ENCODE measurements around the gene MGAT4B. TPM values are rescaled to one million over a fixed set of nuclear protein-coding genes. Genes with fewer than 3 reads are reported as not detected.

The MGAT4B gene
- total RNA-seq = 82.0 and 88.6 TPM in 2 replicates

DNA sequence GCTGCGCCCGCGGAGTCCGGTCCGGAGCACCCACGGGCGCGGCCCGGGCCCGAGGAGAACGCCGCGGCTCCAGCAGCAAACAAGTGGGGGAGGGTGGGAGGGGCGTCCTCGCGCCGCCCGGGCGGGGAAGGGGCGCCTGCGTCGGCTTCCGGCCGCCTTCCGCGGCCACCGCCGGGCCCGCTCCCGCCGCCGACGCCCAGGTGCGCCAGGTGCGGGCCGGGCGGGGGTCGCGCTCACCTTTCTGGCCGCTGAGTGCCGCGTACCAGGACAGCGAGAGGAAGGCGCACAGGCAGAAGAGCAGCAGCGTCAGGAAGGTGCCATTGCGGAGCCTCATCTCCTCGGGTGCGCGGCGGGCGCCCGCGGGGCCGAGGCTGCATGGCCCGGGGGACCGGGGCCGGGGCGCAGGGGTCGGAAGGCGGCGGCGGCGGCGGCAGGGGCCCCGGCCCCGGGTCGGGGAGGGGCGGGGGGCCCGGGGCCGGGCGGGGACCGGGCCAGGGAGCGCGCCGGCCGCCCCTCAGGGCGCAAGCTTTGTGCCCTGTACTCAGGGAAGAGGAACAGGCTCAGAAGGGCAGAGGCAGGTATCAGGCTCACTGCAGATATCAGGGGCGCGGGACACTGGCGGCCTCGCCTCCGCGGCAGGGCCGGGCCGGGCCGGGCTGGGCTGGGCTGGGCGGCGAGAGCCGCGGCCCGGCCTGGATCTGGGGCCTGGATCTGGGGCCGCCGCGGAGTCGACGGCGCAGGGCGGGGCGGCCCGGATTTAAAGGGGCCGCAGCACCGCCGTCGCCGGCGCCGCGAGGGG, at the start of gene MGAT4B:
Gene MGAT4B, minus strand, starts transcription at position 617 of the 799 bp plus-strand sequence. Its CDS starts 283 bp downstream, at position 334.

DNA sequence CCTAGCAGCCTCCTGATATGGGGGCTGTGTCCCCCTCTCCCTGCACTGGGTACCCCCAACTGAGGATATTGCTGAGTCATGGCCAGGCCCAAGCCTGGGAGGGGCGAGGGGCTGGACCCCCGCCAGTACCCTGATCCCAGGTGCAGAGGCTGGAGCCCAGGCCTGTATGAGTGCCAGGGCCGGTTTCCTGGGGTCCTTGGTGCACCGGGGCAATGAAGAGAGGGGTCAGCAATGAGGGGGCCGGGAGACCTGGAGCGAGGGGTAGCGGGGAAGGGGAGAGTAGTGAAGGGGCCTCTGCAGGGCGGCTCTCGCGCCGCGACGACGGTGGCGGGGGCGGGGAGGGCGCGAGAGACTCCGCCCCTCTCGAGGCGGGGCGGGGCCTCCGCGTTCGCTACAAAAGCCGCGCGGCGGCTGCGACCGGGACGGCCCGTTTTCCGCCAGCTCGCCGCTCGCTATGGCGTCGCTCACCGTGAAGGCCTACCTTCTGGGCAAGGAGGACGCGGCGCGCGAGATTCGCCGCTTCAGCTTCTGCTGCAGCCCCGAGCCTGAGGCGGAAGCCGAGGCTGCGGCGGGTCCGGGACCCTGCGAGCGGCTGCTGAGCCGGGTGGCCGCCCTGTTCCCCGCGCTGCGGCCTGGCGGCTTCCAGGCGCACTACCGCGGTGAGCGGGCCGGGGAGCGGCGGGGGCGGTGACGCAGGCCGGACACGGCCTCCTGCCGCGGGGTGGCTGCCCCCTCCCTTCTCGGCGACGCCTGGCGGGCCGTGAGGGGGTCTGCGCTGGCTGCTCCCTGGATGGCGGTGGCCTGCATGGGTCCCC, 14.0 kb upstream of the MGAT4B start, which contains the start of gene SQSTM1:
Gene SQSTM1, plus strand, starts transcription at position 423 of the 815 bp plus-strand sequence. Its CDS starts 32 bp downstream, at position 455.

DNA sequence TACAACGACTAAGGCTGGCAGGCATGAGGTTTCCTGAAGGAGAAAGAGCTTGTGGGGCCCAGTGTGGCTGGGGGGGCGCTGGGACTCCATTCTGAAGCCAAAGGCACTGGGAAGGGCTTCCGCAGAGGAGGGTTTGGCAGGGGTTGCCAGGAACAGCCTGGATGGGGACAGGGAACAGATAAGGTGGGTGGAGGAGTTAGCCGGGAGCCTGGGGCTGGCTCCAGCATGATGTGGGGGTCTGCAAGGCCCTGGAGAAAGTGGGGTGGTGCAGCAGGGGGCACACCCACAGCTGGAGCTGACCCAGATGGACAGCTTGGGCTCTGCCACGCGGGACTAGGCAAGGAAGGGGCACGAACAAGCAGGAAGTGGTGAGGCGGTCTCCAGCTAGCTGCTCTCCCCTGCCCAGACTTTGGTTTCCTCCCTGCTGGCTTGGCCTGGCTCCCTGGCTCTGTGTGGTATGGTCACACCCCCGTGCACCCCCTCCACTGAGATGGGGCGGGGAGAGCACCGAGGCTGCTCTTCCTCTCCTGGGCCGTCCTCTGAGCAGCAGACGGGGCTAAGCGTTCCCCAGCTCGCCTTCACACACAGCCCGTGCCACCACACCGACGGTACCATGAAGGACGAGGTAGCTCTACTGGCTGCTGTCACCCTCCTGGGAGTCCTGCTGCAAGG, 13.1 kb downstream of the MGAT4B start, which contains the start of gene LTC4S:
Gene LTC4S, plus strand, starts transcription at position 519 of the 672 bp plus-strand sequence. Its CDS starts 95 bp downstream, at position 614.

Small RNA genes lying within 50 kb of the gene (small RNA-seq; reads per million reads assigned to genes)
- gene MIR1229 (not detected), gene RF00019 (not detected)

Other genes with a start within 250 kb of the MGAT4B start
- 234 and 341 TPM in 2 replicates for gene HNRNPH1, start 183.2 kb downstream of the MGAT4B start, total RNA-seq
- not detected in 2 replicates for gene CBY3, start 125.8 kb downstream of the MGAT4B start, total RNA-seq
- gene CANX, start 107.9 kb downstream of the MGAT4B start, total RNA-seq = 551 and 639 TPM in 2 replicates
- 12.9 and 16.2 TPM in 2 replicates for gene MAML1, start 74.0 kb downstream of the MGAT4B start, total RNA-seq
- gene LTC4S, start 12.9 kb downstream of the MGAT4B start, total RNA-seq = 1.6 and 2.2 TPM in 2 replicates
- gene SQSTM1, start 14.0 kb upstream of the MGAT4B start, total RNA-seq = 616 and 684 TPM in 2 replicates
- gene MRNIP, start 52.0 kb upstream of the MGAT4B start, total RNA-seq = 7.0 and 10.4 TPM in 2 replicates
- 70.9 and 91.5 TPM in 2 replicates for gene TBC1D9B, start 101.0 kb upstream of the MGAT4B start, total RNA-seq